Karpas-422 (cell line): Measurements from ENCODE around the gene CBFA2T2. TPM values are rescaled to one million over a fixed set of nuclear protein-coding genes. Genes with fewer than 3 reads are reported as not detected.
"Not testable (repeated sequence)": the region's sequence is repeated elsewhere in the genome, so short reads cannot be mapped to it uniquely, and the experiment has no call there.

Source experiments
- DNase-seq: peaks from one replicate; pipeline ENCODE4 v3.0.0-alpha.2; 2015
- H2AFZ ChIP-seq: fragments of 200-600 bp; sonication (generic); 2 replicates; pipeline ENCODE4 v1.6.1; 2014; ENCODE audit warnings: antibody characterized with exemption, low read length, mixed read lengths
- H3K27ac ChIP-seq: fragments of 200-600 bp; sonication (generic); 2 replicates; pipeline ENCODE4 v1.5.1; 2014; ENCODE audit warnings: mild to moderate bottlenecking, low read length, moderate library complexity
- H3K27me3 ChIP-seq: fragments of 200-600 bp; sonication (generic); 2 replicates; pipeline ENCODE4 v1.6.1; 2014; ENCODE audit warnings: low read length, mixed read lengths
- H3K36me3 ChIP-seq: fragments of 200-600 bp; sonication (generic); 2 replicates; pipeline ENCODE4 v1.6.1; 2014; ENCODE audit warnings: low read length, mixed read lengths; ENCODE audit not compliant: insufficient read depth
- H3K4me1 ChIP-seq: fragments of 200-600 bp; sonication (generic); 2 replicates; pipeline ENCODE4 v1.6.1; 2014; ENCODE audit warnings: mild to moderate bottlenecking, low read length, mixed read lengths
- H3K4me2 ChIP-seq: fragments of 200-600 bp; sonication (generic); 2 replicates; pipeline ENCODE4 v1.6.1; 2014; ENCODE audit warnings: low read length, low read depth, mild to moderate bottlenecking; ENCODE audit not compliant: poor library complexity, severe bottlenecking
- H3K4me3 ChIP-seq: fragments of 200-600 bp; sonication (generic); 2 replicates; pipeline ENCODE4 v1.5.1; 2014; ENCODE audit warnings: mild to moderate bottlenecking, antibody characterized with exemption, low read length, mixed read lengths
- H3K79me2 ChIP-seq: fragments of 200-600 bp; sonication (generic); 2 replicates; pipeline ENCODE4 v1.6.1; 2014; ENCODE audit warnings: mild to moderate bottlenecking, low read length, mixed read lengths
- H3K9ac ChIP-seq: fragments of 200-600 bp; sonication (generic); 2 replicates; pipeline ENCODE4 v1.6.0; 2014; ENCODE audit warnings: low read length
- H3K9me2 ChIP-seq: fragments of 200-600 bp; sonication (generic), shearing (Covaris generic); replicated peaks from 2 replicates; pipeline ENCODE4 v1.6.0; 2014; ENCODE audit warnings: mild to moderate bottlenecking, low read length, moderate library complexity; ENCODE audit not compliant: insufficient read depth
- H3K9me3 ChIP-seq: fragments of 300-700, 200-600 bp; sonication (generic); 2 replicates; pipeline ENCODE4 v1.6.1; 2014; ENCODE audit warnings: low read length, mixed read lengths
- H4K20me1 ChIP-seq: fragments of 200-600 bp; sonication (generic); 2 replicates; pipeline ENCODE4 v1.6.1; 2014; ENCODE audit warnings: mild to moderate bottlenecking, antibody characterized with exemption, low read length, low read depth; ENCODE audit not compliant: insufficient read depth
- total RNA-seq: library from RNA; depleted of rRNA; stranded (reverse); fragments of >200 nt; shearing (Covaris generic); gene quantifications from 2 replicates; pipeline ENCODE4 v1.2.3, GENCODE V29; 2014; ENCODE audit warnings: low replicate concordance

The CBFA2T2 gene
- total RNA-seq, 1 experiment from 2014 or later, result 54.8 TPM

DNA sequence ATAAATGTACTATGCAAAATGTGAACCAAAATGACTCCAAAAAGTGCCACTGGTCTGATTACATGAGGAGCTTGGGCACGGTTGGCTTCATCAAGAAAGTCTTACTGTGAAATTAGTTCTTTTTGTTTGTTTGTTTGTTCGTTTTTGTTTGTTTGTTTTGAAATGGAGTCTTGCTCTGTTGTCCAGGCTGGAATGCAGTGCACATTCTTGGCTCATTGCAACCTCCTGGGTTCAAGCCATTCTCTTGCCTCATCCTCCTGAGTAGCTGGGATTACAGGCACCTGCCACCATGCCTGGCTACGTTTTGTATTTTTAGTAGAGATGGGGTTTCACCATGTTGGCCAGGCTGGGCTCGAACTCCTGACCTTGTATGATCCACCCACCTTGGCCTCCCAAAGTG, 142.0 kb downstream of the CBFA2T2 start:
- H3K4me3 ChIP-seq, H3K4me2 ChIP-seq, H3K27ac ChIP-seq, H3K79me2 ChIP-seq, H2AFZ ChIP-seq, H3K9ac ChIP-seq, H3K27me3 ChIP-seq, H3K9me2 ChIP-seq, H3K9me3 ChIP-seq, H3K4me1 ChIP-seq, DNase-seq, H4K20me1 ChIP-seq: not testable (repeated sequence)
- H3K36me3 ChIP-seq, result peaks cover 41% of the 10 kb centered on the region; the same call in 1 of the 2 replicates

DNA sequence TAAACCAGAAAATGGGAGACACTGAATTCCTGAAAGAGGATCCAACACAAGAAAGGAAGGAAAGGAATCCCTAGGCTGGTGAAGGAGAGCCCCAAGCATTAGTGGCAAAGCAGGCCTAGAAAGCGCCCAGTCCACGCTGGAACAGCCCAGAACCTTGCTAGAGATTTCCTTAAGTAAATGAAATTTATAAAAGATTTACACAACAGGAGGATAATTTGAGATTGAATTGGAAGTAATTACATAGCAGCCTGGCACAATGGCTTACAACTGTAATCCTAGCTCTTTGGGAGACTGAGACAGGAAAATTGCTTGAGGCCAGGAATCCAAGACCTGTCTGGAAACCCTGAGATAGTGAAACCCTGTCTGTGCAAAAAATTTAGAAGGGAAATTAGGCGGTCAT, 145.4 kb downstream of the CBFA2T2 start:
- no peak for DNase-seq
- Histone ChIP-seq H3K9me2 (no peaks in the 10 kb centered on the region), H3K27me3 (no peaks in the 10 kb centered on the region), H3K4me2 (no peak overlapping the region), H3K27ac (no peak overlapping the region), H3K79me2 (no peaks in the 10 kb centered on the region), H4K20me1 (no peaks in the 10 kb centered on the region), H3K9me3 (no peaks in the 10 kb centered on the region), H3K36me3 (peaks cover 50% of the 10 kb centered on the region; the same call in 1 of the 2 replicates), H3K4me3 (no peak overlapping the region), H3K9ac (no peak overlapping the region), H2AFZ (no peak overlapping the region), H3K4me1 (no peaks in the 10 kb centered on the region)

DNA sequence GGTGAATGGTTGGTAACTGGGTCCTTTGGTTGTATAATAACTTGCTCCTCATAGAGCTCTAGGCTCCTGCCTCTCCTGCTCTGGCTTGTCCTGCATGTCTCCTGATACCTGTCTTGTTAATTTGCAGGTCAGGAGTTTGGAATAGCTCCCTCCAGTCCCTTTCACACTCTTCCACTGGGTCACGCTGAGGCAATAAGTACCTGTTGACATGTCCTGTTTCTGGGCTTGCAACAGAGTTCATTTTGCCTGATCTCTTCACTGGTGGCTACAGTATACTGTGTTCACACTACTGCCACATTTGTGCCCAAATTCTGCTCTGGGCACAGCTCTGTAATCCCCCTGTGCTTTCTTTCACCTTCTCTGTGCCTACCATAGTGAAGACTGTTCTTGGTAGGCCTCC, 146.9 kb downstream of the CBFA2T2 start:
- Histone ChIP-seq H3K27ac (no peak overlapping the region), H3K4me2 (no peak overlapping the region), H2AFZ (no peak overlapping the region), H3K79me2 (no peaks in the 10 kb centered on the region), H3K9me3 (no peaks in the 10 kb centered on the region), H3K27me3 (no peaks in the 10 kb centered on the region), H3K4me3 (no peak overlapping the region), H3K9me2 (no peaks in the 10 kb centered on the region), H4K20me1 (no peaks in the 10 kb centered on the region), H3K9ac (no peak overlapping the region), H3K4me1 (no peaks in the 10 kb centered on the region), H3K36me3 (peaks cover 45% of the 10 kb centered on the region; the same call in 1 of the 2 replicates)
- DNase-seq, result no peak

DNA sequence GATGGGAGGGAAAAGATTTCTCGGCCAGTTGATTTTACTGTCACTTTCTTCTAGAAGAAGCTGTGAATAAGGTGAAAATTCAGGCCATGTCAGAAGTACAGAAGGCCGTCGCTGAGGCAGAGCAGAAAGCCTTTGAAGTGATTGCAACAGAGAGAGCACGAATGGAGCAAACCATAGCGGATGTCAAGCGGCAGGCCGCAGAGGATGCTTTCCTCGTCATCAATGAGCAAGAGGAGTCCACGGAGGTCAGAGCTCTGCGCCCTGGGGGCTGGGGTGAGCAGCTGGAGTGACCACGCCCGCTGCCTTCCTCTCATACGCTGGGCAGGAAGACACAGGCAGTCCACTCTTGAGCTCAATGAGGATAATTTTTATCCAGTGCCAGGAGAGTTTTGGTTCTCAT, 150.4 kb downstream of the CBFA2T2 start:
- no peak overlapping the region for H3K4me2 ChIP-seq
- peaks cover 55% of the 10 kb centered on the region; the same call in 1 of the 2 replicates for H3K36me3 ChIP-seq
- no peak for DNase-seq
- no peak overlapping the region for H3K27ac ChIP-seq
- no peaks in the 10 kb centered on the region for H3K27me3 ChIP-seq
- H3K4me3 ChIP-seq, result no peak overlapping the region
- H3K4me1 ChIP-seq, result no peaks in the 10 kb centered on the region
- H3K9me2 ChIP-seq, result no peaks in the 10 kb centered on the region
- H4K20me1 ChIP-seq, result no peaks in the 10 kb centered on the region
- no peak overlapping the region for H3K9ac ChIP-seq
- no peaks in the 10 kb centered on the region for H3K79me2 ChIP-seq
- no peak overlapping the region for H2AFZ ChIP-seq
- H3K9me3 ChIP-seq, result no peaks in the 10 kb centered on the region

DNA sequence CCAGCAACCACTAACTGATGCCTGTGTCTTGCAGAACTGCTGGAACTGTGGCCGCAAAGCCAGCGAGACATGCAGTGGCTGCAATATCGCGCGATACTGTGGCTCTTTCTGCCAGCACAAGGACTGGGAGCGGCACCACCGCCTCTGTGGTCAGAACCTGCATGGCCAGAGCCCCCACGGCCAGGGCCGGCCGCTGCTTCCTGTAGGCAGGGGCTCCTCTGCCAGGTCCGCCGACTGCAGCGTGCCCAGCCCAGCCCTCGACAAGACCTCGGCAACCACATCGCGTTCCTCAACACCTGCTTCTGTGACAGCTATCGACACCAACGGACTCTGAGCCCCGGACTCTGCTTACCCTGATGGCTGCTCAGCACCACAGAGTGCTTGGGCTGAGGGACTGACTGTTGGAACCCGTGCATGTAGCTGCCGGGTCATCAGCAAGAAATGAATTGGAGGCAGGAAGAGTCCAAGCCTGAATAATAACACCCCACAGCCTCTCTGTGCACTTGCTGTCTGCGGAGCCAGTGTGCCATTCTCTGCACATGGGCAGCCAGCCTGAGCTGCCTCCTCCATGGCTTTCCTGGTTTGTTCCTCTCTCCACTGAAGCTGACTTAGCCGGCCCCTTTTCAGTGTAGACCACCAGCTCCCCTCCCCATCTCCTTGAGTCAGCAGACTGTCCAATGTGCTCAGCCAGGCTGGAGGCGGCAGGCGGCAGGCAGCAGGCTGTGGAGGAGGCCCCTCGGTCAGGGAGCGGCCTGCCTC, 154.6 kb downstream of the CBFA2T2 start:
- H3K9me3 ChIP-seq, result no peaks in the 10 kb centered on the region
- no peak overlapping the region for H3K9ac ChIP-seq
- H3K27ac ChIP-seq, result no peak overlapping the region
- H2AFZ ChIP-seq, result no peak overlapping the region
- H3K4me3 ChIP-seq, result no peak overlapping the region
- peaks cover 39% of the 10 kb centered on the region; the same call in 1 of the 2 replicates for H3K36me3 ChIP-seq
- no peaks in the 10 kb centered on the region for H3K4me1 ChIP-seq
- DNase-seq, result no peak
- H4K20me1 ChIP-seq, result no peaks in the 10 kb centered on the region
- no peaks in the 10 kb centered on the region for H3K9me2 ChIP-seq
- H3K79me2 ChIP-seq, result no peaks in the 10 kb centered on the region
- no peak overlapping the region for H3K4me2 ChIP-seq
- no peaks in the 10 kb centered on the region for H3K27me3 ChIP-seq

DNA sequence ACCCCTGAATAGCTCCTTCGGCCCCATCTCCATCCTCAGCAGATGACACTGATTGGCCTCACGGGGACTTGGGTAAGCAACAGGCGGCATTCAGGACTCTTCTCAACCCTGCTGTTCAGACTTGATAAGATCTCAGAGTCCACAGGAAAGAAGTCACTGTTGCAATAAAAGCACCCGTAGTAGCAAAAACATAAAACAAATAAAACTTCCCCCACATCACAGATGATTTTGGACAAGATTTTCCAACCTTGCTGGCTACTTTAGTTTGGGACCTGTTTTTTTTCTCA, 155.1 kb downstream of the CBFA2T2 start:
- Histone ChIP-seq H3K27ac (no peak overlapping the region), H3K9me2 (no peaks in the 10 kb centered on the region), H3K9me3 (no peaks in the 10 kb centered on the region), H4K20me1 (no peaks in the 10 kb centered on the region), H2AFZ (no peak overlapping the region), H3K27me3 (no peaks in the 10 kb centered on the region), H3K4me1 (no peaks in the 10 kb centered on the region), H3K4me3 (no peak overlapping the region), H3K36me3 (peaks cover 33% of the 10 kb centered on the region; the same call in 1 of the 2 replicates), H3K79me2 (no peaks in the 10 kb centered on the region), H3K9ac (no peak overlapping the region), H3K4me2 (no peak overlapping the region)
- DNase-seq, result no peak

DNA sequence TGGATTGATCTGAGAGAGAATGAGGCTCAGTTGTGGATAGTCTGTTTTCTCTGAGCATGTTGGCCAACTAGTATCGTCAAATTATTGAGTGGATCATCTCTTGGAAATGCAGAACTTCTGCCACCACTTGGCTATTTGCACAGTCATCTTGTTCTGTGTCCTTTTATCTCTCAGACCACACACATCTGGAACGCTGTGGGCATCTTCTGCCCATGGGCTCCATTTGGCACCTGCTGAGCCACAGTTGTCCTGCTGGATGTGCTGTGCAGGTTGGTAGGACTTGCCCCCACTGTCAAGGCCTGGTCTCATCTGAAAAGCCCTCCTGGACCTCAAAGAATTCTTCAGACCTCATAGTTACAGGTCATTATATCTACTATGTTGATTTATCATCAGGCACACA, 155.5 kb downstream of the CBFA2T2 start:
- Histone ChIP-seq H3K27me3 (no peaks in the 10 kb centered on the region), H3K4me3 (no peak overlapping the region)
- DNase-seq, result no peak

DNA sequence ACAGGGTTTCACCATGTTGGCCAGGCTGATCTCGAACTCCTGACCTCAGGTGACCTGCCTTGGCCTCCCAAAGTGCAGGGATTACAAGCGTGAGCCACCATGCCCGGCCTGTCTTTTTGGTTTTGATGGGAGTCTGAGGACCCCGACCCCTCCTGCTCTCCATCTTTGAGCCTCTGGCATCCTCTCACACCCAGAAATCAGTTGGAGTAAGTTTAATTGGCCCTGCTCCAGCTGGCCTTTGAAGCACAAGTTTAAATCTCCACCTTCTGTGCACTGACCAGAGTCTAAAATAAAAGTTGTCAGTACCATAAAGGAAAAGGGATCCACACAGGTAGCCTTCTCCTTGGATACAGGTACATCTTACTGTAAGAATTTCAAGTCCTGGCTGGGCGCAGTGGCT, 156.3 kb downstream of the CBFA2T2 start:
- H3K27ac ChIP-seq, result no peak overlapping the region
- peaks cover 28% of the 10 kb centered on the region; the same call in 1 of the 2 replicates for H3K36me3 ChIP-seq
- no peak overlapping the region for H3K9ac ChIP-seq
- H3K4me3 ChIP-seq, result no peak overlapping the region
- no peaks in the 10 kb centered on the region for H3K9me2 ChIP-seq
- no peaks in the 10 kb centered on the region for H3K4me1 ChIP-seq
- DNase-seq, result no peak
- no peaks in the 10 kb centered on the region for H4K20me1 ChIP-seq
- no peak overlapping the region for H2AFZ ChIP-seq
- no peak overlapping the region for H3K4me2 ChIP-seq
- no peaks in the 10 kb centered on the region for H3K27me3 ChIP-seq
- H3K79me2 ChIP-seq, result no peaks in the 10 kb centered on the region
- no peaks in the 10 kb centered on the region for H3K9me3 ChIP-seq

More for the DNA sequence above, 155.5 kb downstream of the CBFA2T2 start:
- Histone ChIP-seq H2AFZ (no peak overlapping the region), H3K27ac (no peak overlapping the region), H3K9me2 (no peaks in the 10 kb centered on the region), H3K9me3 (no peaks in the 10 kb centered on the region), H3K79me2 (no peaks in the 10 kb centered on the region), H3K4me2 (no peak overlapping the region), H4K20me1 (no peaks in the 10 kb centered on the region), H3K36me3 (peaks cover 29% of the 10 kb centered on the region; the same call in 1 of the 2 replicates), H3K4me1 (no peaks in the 10 kb centered on the region), H3K9ac (no peak overlapping the region)
